HCT116 (cell line): Measurements from ENCODE around the gene TAF5L. TPM values are rescaled to one million over a fixed set of nuclear protein-coding genes. Genes with fewer than 3 reads are reported as not detected.

Source experiments
- ATAC-seq: fragments of 200-7000 bp; cut with Tn5 transposase; 2 replicates; pipeline ENCODE4 v1.9.1; 2020; ENCODE audit warnings: mild to moderate bottlenecking, moderate library complexity
- BruUV-seq: library from RNA; stranded (reverse); fragments of 400-500 nt; replicated peaks from 2 replicates; lab custom pipeline; 2021; lab: Mats Ljungman, UMichigan
- CTCF ChIA-PET: fragments of 300-600 bp; sonication (Branson Sonifier 250); formaldehyde crosslinking; loops from one replicate; lab custom pipeline; 2021; ENCODE audit warnings: antibody characterized with exemption; lab: Charles Lee
- POLR2A ChIA-PET: fragments of 300-600, 350-600 bp; sonication (Branson Sonifier 250); formaldehyde crosslinking; loops from one replicate; lab custom pipeline; 2021; ENCODE audit warnings: antibody characterized with exemption; lab: Charles Lee
- RAD21 ChIA-PET, 2 experiments: fragments of 300-600 bp; sonication (Branson Sonifier 250); formaldehyde crosslinking; loops; one replicate each; lab custom pipeline; 2023; ENCODE audit warnings: low total read pairs in 2 of 2; ENCODE audit not compliant: uncharacterized antibody in 2 of 2, unreplicated experiment in 2 of 2, low non-redundant PET in 1 of 2; lab: Charles Lee
- DNase-seq: peaks from one replicate; pipeline ENCODE4 v3.0.0-alpha.2; 2010; ENCODE audit warnings: low read depth, low spot score
- H2AFZ ChIP-seq: fragments of 200-600 bp; shearing (Covaris generic), sonication (generic); 2 replicates; pipeline ENCODE4 v1.6.1; 2017; ENCODE audit warnings: low read depth, mixed run types, mixed read lengths, antibody characterized with exemption, low read length; ENCODE audit not compliant: poor library complexity, severe bottlenecking
- H3K27ac ChIP-seq: 2 replicates; pipeline ENCODE4 v1.5.1; 2012; ENCODE audit warnings: low read depth, low read length
- H3K27me3 ChIP-seq: fragments of 200-600 bp; sonication (generic); 2 replicates; pipeline ENCODE4 v1.6.1; 2016; ENCODE audit warnings: mixed run types, low read length, mixed read lengths; ENCODE audit not compliant: insufficient read depth
- H3K36me3 ChIP-seq, 2 experiments: fragments of 200-500 bp in 1 of 2; fragments of 200-600 bp in 1 of 2; sonication (Bioruptor generic) in 1 of 2; sonication (generic) in 1 of 2; 2 replicates each; pipeline versions ENCODE4 v1.5.1 to v1.6.1; 2014 to 2016; ENCODE audit warnings: low read length in 2 of 2, inconsistent platforms in 1 of 2, mixed read lengths in 1 of 2, mixed run types in 1 of 2; ENCODE audit not compliant: insufficient read depth in 2 of 2, control insufficient read depth in 1 of 2
- H3K4me1 ChIP-seq, 2 experiments: fragments of 200-600 bp in 1 of 2; sonication (generic) in 1 of 2; 2 replicates each; pipeline versions ENCODE4 v1.5.1 to v1.6.1; 2012 to 2017; ENCODE audit warnings: low read length in 2 of 2, inconsistent platforms in 1 of 2, mild to moderate bottlenecking in 1 of 2, mixed read lengths in 1 of 2, mixed run types in 1 of 2, moderate library complexity in 1 of 2; ENCODE audit not compliant: insufficient read depth in 2 of 2, control insufficient read depth in 1 of 2
- H3K4me2 ChIP-seq: fragments of 200-600 bp; sonication (generic); 2 replicates; pipeline ENCODE4 v1.6.1; 2017; ENCODE audit warnings: mixed run types, low read length, mixed read lengths
- H3K4me3 ChIP-seq, 2 experiments: fragments of 200-600 bp in 1 of 2; sonication (generic) in 1 of 2; replicated peaks in 1 of 2; 2 replicates each; pipeline ENCODE4 v1.5.1; 2011 to 2016; ENCODE audit warnings: low read length in 2 of 2, control low read depth in 1 of 2, low read depth in 1 of 2, mild to moderate bottlenecking in 1 of 2, mixed read lengths in 1 of 2, mixed run types in 1 of 2
- H3K79me2 ChIP-seq: fragments of 200-600 bp; sonication (generic); 2 replicates; pipeline ENCODE4 v1.6.1; 2017; ENCODE audit warnings: mild to moderate bottlenecking, mixed run types, low read length, moderate library complexity, mixed read lengths; ENCODE audit not compliant: insufficient read depth
- H3K9ac ChIP-seq: fragments of 200-600 bp; sonication (generic); 2 replicates; pipeline ENCODE4 v1.6.1; 2016; ENCODE audit warnings: low read length, mixed read lengths
- H3K9me2 ChIP-seq: fragments of 200-600 bp; sonication (generic), shearing (Covaris generic); 2 replicates; pipeline ENCODE4 v1.6.1; 2017; ENCODE audit warnings: mixed run types, mild to moderate bottlenecking, moderate library complexity; ENCODE audit not compliant: insufficient read depth
- H3K9me3 ChIP-seq, 2 experiments: fragments of 200-500 bp in 1 of 2; fragments of 200-600 bp in 1 of 2; sonication (Bioruptor generic) in 1 of 2; sonication (generic) in 1 of 2; 2 replicates each; pipeline ENCODE4 v1.6.1; 2014 to 2017; ENCODE audit warnings: low read length in 2 of 2, mixed read lengths in 2 of 2, inconsistent platforms in 1 of 2, low read depth in 1 of 2, mild to moderate bottlenecking in 1 of 2, mixed run types in 1 of 2, moderate library complexity in 1 of 2; ENCODE audit not compliant: control insufficient read depth in 1 of 2, insufficient read depth in 1 of 2
- H4K20me1 ChIP-seq: fragments of 200-600 bp; sonication (generic), shearing (Covaris generic); 2 replicates; pipeline ENCODE4 v1.6.1; 2017; ENCODE audit warnings: mixed run types, mild to moderate bottlenecking, moderate library complexity; ENCODE audit not compliant: insufficient read depth
- CBX3 ChIP-seq: IDR thresholded peaks from 2 replicates; pipeline ENCODE4 v1.6.1; 2012; ENCODE audit warnings: low read depth
- EGR1 ChIP-seq: IDR thresholded peaks from 2 replicates; pipeline ENCODE4 v1.6.1; 2012; ENCODE audit warnings: low read depth
- ELF1 ChIP-seq: IDR thresholded peaks from 2 replicates; pipeline ENCODE4 v1.6.1; 2012; ENCODE audit warnings: low read depth, borderline replicate concordance
- EZH2 ChIP-seq: fragments of 200-600 bp; sonication (generic); IDR thresholded peaks from 2 replicates; pipeline ENCODE4 v1.6.1; 2017; ENCODE audit warnings: antibody characterized with exemption, mixed run types
- EZH2phosphoT487 ChIP-seq: fragments of 200-600 bp; IDR thresholded peaks from 2 replicates; pipeline ENCODE4 v1.6.1; 2018; ENCODE audit warnings: antibody characterized with exemption, borderline replicate concordance
- FOSL1 ChIP-seq: IDR thresholded peaks from 2 replicates; pipeline ENCODE4 v1.6.1; 2012; ENCODE audit warnings: low read depth
- POLR2A ChIP-seq: IDR thresholded peaks from 2 replicates; pipeline ENCODE4 v1.7.0; 2011; ENCODE audit warnings: borderline replicate concordance; ENCODE audit not compliant: insufficient read depth, insufficient read length; ENCODE audit errors: extremely low read depth
- RAD21 ChIP-seq: IDR thresholded peaks from 2 replicates; pipeline ENCODE4 v1.6.1; 2012; ENCODE audit warnings: low read depth, mild to moderate bottlenecking
- SIN3A ChIP-seq: IDR thresholded peaks from 2 replicates; pipeline ENCODE4 v1.6.1; 2012; ENCODE audit warnings: low read depth
- SP1 ChIP-seq: IDR thresholded peaks from 2 replicates; pipeline ENCODE4 v1.6.1; 2012; ENCODE audit warnings: low read depth
- TCF7L2 ChIP-seq: IDR thresholded peaks from 2 replicates; pipeline ENCODE4 v1.7.0; 2011; ENCODE audit warnings: borderline replicate concordance, inconsistent platforms; ENCODE audit not compliant: insufficient read depth, insufficient read length; ENCODE audit errors: extremely low read depth
- YY1 ChIP-seq: IDR thresholded peaks from 2 replicates; pipeline ENCODE4 v1.6.1; 2011; ENCODE audit warnings: low read length, low read depth, moderate library complexity, mild to moderate bottlenecking; ENCODE audit not compliant: insufficient replicate concordance; ENCODE audit errors: extremely low read depth
- ZFX ChIP-seq: fragments of 450-650 bp; IDR thresholded peaks from 2 replicates; pipeline ENCODE4 v1.6.1; 2017
- ZNF274 ChIP-seq: fragments of 200-500 bp; sonication (Bioruptor generic); IDR thresholded peaks from 2 replicates; pipeline ENCODE4 v1.6.1; 2014; ENCODE audit warnings: mild to moderate bottlenecking, low read depth, low read length, inconsistent platforms
- intact Hi-C: fragments of 100-400 bp; cut with micrococcal nuclease; formaldehyde crosslinking; loops from 2 replicates; pipeline ENCODE4 v1.10.0; 2022
- total RNA-seq: library from RNA; stranded (reverse); gene quantifications from one replicate; pipeline ENCODE4 v1.2.1, GENCODE V29; 2021; ENCODE audit not compliant: unreplicated experiment
- TF ChIP-seq, protein P1 (sequence below): IDR thresholded peaks from 2 replicates; pipeline ENCODE4 v1.6.1; 2012
- TF ChIP-seq, protein P2 (sequence below): IDR thresholded peaks from 2 replicates; pipeline ENCODE4 v1.6.1; 2012; ENCODE audit warnings: low read depth

TAF5L gene
- total RNA-seq, 1 experiment from 2014 or later = 22.4 TPM

DNA sequence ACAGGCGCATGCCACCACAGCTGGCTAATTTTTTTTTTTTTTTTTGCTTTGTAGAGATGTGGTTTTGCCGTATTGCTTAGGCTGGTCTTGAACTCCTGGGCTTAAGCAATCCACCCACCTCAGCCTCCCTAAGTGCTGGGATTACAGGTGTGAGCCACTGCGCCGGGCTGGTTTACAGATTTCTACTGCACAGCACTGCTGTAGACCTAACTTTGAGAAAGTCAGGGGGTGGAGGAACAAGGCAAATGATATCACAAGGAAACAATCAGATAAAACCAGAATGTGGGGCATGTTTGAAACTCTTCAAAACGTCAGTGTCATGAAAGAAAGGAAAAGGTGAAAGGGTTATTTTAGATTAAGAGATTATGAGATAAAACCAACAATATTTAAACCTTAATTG, 45.4 kb upstream of the TAF5L start:
- intact Hi-C loops = no loop called here
- H3K4me1 ChIP-seq = no peaks in the 10 kb centered on the region
- ChIA-PET RAD21 (no interaction called here), POLR2A (no interaction called here), CTCF (no interaction called here)
- no peak for ATAC-seq
- H3K27me3 ChIP-seq = no peaks in the 10 kb centered on the region
- H3K36me3 ChIP-seq = 0 out of 4 replicates have a peak, but pooled peaks cover 0 to 5% of the 10 kb centered on the region in 2 experiments
- no peaks in the 10 kb centered on the region for H3K79me2 ChIP-seq
- DNase-seq = no peak
- no peaks in the 10 kb centered on the region for H3K9me2 ChIP-seq
- H4K20me1 ChIP-seq = no peaks in the 10 kb centered on the region
- H3K27ac ChIP-seq = no peak overlapping the region
- H3K9ac ChIP-seq = no peak overlapping the region
- H2AFZ ChIP-seq = no peak overlapping the region
- no peak for TF ChIP-seq EZH2
- no peak for TF ChIP-seq FOSL1
- no peak for TF ChIP-seq YY1
- no peak for TF ChIP-seq EZH2phosphoT487
- TF ChIP-seq EGR1 = no peak
- TF ChIP-seq SP1 = no peak
- TF ChIP-seq ELF1 = no peak
- TF ChIP-seq POLR2A = no peak
- TF ChIP-seq RAD21 = no peak
- TF ChIP-seq ZNF274 = no peak
- no peak for TF ChIP-seq SIN3A
- no peak for TF ChIP-seq ZFX
- no peak for TF ChIP-seq TCF7L2
- H3K9me3 ChIP-seq = no peaks in the 10 kb centered on the region
- no TSS peak for BruUV-seq
- H3K4me2 ChIP-seq = no peak overlapping the region
- no peak overlapping the region for H3K4me3 ChIP-seq

DNA sequence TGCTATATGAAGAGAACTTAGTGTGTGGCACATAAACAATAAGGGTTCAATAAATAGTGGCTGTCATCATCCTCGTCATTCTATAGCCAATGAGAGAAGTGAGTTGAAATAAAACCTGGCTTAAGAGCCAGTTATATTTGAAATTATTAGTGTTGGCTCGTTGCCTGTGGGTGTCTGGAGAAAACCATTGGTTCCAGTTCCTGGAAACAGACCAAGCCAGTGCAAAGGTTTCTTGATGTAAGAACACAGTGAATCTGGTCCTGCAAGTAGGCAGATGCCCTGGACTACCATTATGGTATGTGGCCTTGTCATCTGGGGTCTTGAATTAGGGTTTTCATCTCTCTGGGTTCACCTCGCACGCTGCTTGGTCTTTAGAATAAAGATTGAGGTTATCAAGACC, 43.4 kb upstream of the TAF5L start:
- Histone ChIP-seq H3K79me2 (no peaks in the 10 kb centered on the region), H3K9me2 (no peaks in the 10 kb centered on the region), H3K27me3 (no peaks in the 10 kb centered on the region), H3K9me3 (no peaks in the 10 kb centered on the region), H3K27ac (no peak overlapping the region), H3K36me3 (0 out of 4 replicates have a peak, but pooled peaks cover 0 to 5% of the 10 kb centered on the region in 2 experiments), H3K9ac (no peak overlapping the region), H4K20me1 (no peaks in the 10 kb centered on the region), H3K4me1 (no peaks in the 10 kb centered on the region), H2AFZ (no peak overlapping the region), H3K4me2 (no peak overlapping the region), H3K4me3 (no peak overlapping the region)
- POLR2A ChIA-PET = no interaction called here
- no peak for DNase-seq
- CTCF ChIA-PET = no interaction called here
- no peak for ATAC-seq
- no TSS peak for BruUV-seq
- intact Hi-C loops = no loop called here
- RAD21 ChIA-PET = no interaction called here
- no peak for TF ChIP-seq POLR2A
- no peak for TF ChIP-seq YY1
- TF ChIP-seq EGR1 = no peak
- no peak for TF ChIP-seq CBX3
- TF ChIP-seq, protein P1, sequence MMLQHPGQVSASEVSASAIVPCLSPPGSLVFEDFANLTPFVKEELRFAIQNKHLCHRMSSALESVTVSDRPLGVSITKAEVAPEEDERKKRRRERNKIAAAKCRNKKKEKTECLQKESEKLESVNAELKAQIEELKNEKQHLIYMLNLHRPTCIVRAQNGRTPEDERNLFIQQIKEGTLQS = no peak
- no peak for TF ChIP-seq EZH2
- TF ChIP-seq, protein P2, sequence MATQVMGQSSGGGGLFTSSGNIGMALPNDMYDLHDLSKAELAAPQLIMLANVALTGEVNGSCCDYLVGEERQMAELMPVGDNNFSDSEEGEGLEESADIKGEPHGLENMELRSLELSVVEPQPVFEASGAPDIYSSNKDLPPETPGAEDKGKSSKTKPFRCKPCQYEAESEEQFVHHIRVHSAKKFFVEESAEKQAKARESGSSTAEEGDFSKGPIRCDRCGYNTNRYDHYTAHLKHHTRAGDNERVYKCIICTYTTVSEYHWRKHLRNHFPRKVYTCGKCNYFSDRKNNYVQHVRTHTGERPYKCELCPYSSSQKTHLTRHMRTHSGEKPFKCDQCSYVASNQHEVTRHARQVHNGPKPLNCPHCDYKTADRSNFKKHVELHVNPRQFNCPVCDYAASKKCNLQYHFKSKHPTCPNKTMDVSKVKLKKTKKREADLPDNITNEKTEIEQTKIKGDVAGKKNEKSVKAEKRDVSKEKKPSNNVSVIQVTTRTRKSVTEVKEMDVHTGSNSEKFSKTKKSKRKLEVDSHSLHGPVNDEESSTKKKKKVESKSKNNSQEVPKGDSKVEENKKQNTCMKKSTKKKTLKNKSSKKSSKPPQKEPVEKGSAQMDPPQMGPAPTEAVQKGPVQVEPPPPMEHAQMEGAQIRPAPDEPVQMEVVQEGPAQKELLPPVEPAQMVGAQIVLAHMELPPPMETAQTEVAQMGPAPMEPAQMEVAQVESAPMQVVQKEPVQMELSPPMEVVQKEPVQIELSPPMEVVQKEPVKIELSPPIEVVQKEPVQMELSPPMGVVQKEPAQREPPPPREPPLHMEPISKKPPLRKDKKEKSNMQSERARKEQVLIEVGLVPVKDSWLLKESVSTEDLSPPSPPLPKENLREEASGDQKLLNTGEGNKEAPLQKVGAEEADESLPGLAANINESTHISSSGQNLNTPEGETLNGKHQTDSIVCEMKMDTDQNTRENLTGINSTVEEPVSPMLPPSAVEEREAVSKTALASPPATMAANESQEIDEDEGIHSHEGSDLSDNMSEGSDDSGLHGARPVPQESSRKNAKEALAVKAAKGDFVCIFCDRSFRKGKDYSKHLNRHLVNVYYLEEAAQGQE = no peak
- no peak for TF ChIP-seq FOSL1
